Epidermal melanocyte (primary cell): ENCODE results near the gene TNFRSF13B.
"Not testable (repeated sequence)": the region's sequence is repeated elsewhere in the genome, so short reads cannot be mapped to it uniquely, and the experiment has no call there.

Experiments used
- DNase-seq: peaks from one replicate; pipeline ENCODE4 v3.0.0; 2011; ENCODE audit warnings: low spot score; ENCODE audit not compliant: insufficient read length

The TNFRSF13B gene

GRCh38 chr17:16961022-16961421 is 10.9 kb downstream of the TNFRSF13B start:
- not testable (repeated sequence) for DNase-seq

DNA sequence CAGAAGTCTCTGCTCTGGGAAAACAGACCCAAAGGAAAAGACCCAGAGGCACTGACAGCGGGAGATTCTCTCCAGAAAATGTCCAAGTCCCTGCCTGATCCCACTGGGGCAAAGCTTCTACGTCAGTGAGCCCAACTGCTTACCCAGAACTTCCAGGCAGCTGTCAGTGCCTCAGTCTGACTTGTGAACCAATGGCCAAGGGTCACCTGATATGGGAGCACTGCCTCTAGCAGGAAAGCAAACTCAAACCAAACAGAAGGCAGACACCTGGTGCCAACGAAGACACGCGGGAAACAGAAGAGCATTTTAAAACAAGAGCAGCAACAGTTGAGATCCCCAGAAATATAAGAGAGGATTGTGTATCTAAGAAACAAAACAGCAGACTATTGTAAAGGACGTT is 16.9 kb downstream of the TNFRSF13B start:
- DNase-seq: not testable (repeated sequence)

- no peak for DNase-seq
Observed at GRCh38 chr17:16954521-16954920, 17.4 kb downstream of the TNFRSF13B start.

GRCh38 chr17:16953841-16954240 is 18.1 kb downstream of the TNFRSF13B start:
- no peak for DNase-seq

DNA sequence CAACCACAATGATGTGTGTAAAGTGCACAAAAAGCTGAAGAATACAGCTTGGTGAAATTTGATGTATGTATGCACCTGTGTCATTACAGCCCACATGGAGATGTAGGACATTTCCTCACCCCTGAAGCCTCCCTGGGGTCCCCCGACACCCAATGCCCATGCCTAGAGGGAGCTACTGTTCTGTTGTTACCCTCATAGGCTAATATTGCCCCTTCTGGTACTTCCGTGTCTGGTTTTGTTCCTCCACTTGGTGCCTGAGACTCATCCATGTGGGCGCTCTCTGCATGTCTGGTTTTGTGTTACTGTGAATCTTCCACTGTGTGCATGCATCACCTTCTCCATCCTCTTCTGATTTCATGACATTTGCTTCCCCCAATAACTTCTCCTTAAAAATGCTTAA is 18.6 kb downstream of the TNFRSF13B start:
- DNase-seq: no peak

GRCh38 chr17:16952401-16952800 is 19.5 kb downstream of the TNFRSF13B start:
- DNase-seq: no peak

- no peak for DNase-seq
Observed at GRCh38 chr17:16950488-16950887, 21.4 kb downstream of the TNFRSF13B start.

GRCh38 chr17:16948587-16949376 is 23.1 kb downstream of the TNFRSF13B start:
- DNase-seq: no peak

- no peak for DNase-seq
Observed at GRCh38 chr17:16947470-16947869, 24.4 kb downstream of the TNFRSF13B start.

- no peak for DNase-seq
Observed at GRCh38 chr17:16945663-16946218, 26.2 kb downstream of the TNFRSF13B start.

DNA sequence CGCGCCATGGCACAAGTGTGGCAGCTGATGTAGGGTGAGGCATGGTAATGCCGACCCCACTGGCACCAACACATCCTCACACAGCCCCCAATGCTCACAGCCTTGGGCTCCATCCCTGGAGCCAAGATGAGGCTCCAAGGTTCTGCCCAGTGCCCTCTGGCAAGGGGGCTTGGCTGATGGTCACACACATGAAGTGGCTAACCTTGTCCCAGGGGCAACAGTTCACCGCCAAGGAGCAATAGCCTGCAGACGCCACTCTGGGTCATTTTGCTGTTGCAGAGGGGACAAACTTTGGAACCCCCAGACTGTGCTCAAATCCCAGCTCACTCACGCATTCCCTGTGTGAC is 26.8 kb downstream of the TNFRSF13B start:
- DNase-seq: no peak

DNA sequence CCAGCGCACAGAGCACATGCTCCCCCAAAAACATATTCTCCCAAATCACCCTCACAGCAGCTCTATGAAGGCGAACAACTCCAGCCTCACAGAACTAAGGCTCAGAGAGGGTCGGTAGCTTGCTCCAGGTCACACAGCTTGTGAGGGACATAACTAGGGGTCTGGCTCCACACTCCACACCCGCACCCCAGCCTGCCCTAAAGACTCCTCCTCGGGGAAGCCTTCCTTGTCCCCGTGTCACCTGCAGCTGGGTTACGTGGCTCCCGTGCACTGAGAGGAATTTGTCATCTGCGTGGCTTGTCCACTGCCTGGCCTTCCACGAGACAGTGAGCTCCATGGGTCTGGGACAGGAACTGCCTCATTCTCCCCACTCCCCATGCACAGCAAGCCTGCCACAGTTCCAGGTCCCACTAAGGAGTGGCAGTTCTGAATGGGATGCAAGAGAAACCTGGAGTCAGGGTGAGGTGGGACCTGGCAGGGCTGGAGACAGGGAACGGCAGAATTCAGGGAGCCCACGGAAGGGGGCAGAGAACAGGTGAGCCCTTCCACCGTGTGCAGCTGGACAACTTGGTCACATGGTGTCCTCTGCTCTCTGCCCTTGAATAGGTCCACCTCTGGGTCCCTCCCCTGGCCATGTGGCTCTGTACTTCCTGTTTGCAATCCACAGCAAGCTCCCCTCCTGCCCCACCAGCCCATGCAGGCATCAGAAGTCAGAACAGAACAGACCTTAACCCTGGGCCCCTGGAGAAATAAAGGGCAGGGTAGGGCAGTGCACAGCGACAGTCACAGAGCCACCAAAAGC is 27.4 kb downstream of the TNFRSF13B start:
- DNase-seq: no peak

GRCh38 chr17:16943541-16944333 is 28.2 kb downstream of the TNFRSF13B start:
- no peak for DNase-seq

- no peak for DNase-seq
Observed at GRCh38 chr17:16943032-16943352, 28.9 kb downstream of the TNFRSF13B start.

GRCh38 chr17:16942141-16943031 is 29.5 kb downstream of the TNFRSF13B start:
- DNase-seq: no peak

DNA sequence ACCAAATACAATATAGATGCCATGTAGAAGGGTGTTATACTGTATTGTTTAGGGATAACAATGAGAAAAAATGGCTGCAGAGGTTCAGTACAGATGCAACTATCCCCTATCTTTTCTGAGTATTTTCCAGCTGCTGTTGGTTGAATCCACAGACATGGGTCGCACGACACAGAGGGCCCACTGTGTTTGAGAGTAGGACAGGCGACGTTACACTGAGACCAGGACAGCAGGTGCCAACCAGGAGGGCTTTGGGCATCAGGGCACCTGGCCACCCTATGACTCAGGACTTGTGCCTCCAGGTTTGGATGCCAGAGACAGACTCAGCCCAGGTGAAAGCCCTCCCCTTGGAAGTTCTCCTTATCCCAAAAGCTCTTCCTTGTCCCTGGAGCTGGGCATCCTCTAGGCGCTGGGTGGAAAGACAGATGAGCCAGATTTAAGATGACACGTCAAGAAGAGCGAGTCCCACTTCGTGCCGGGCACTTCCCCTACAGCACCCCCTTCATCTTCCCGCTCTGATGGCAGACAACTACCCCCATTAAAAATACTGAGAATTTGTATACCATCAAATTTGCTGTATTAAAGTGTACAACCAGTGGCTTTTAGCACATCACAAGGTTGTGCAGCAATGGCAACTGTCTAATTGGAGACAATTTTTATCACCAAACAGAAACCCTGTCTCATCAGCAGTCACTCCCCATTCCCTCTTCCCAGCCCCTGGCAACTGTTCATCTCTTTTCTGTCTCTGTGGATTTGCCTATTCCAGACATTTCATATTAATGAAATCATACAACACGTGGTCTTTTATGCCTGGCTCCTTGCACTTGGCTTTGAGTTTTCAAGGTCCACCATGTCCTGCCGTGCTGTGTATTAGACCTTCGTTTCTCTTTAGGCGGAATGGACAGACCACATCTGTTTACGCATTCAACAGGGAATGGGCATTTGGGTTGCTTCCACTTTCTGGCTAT is 30.6 kb downstream of the TNFRSF13B start:
- DNase-seq: no peak

DNA sequence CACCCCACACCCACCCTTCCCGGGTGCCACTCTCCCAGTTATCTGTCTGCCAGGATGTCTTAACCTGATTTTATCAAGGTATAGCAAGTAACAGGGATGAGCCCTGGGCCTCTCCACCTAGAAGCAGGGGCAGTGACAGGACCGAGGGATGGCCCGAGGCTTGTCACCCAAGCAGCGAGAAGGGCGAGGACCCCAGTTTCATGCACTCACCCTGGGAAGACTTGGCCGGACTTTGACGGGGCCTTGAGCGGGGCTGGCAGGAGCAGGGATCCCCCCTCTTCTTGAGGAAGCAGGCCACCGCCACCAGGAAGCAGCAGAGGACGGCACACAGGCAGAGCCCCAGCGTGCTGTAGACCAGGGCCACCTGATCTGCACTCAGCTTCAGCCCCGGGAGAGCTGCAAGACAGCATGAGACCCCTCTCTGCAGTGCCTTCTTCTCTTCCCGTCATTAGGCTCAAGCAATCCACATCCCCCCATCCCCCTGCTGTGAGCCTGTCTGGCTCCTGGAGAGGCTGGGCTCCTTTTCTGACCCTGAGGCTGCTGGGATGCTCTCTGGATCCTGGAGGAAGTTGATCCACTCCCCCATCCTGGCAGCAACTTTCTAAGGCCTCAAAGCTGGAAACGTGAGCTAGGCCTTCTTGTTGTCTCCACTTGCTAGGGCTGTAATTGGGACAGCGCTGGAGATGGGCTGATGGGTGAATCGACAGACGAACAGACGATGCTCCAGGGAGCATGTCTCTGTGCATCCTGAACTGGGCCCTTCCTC is 31.6 kb downstream of the TNFRSF13B start:
- no peak for DNase-seq

- DNase-seq: no peak
Observed at GRCh38 chr17:16939606-16940115, 32.3 kb downstream of the TNFRSF13B start.

DNA sequence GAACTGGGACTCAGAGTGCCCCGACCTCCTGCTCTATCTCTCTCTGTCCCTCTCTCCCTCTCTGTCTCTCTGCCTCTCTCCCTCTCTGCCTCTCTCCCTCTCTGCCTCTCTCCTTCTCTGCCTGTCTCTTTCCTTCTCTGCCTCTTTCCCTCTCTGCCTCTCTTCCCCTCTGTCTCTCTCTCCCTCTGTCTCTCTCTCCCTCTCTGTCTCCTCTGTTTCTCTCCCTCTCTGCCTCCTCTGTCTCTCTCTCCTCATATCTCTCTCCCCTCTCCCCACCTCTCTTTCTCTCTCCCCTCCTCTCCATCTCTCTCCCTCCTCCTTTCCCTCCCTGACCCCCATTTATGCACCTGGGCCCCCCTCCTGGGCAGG is 32.7 kb downstream of the TNFRSF13B start:
- DNase-seq: no peak
